CD14-positive monocyte (primary cell): ENCODE data around the gene TRIM29. TPM values are rescaled to one million over a fixed set of nuclear protein-coding genes. Genes with fewer than 3 reads are reported as not detected.

Experiments
- DNase-seq, 3 donors: peaks; one replicate each; pipeline ENCODE4 v3.0.0-alpha.2; 2011 to 2022
- H2AFZ ChIP-seq: 2 replicates; pipeline ENCODE4 v1.6.0; 2012; ENCODE audit warnings: mild to moderate bottlenecking, low read depth, low read length, inconsistent platforms; ENCODE audit not compliant: insufficient read depth, poor library complexity, severe bottlenecking
- H3K27ac ChIP-seq, 2 donors: 1 replicate in 1 of 2; 2 replicates in 1 of 2; pipeline ENCODE4 v1.5.1; 2012 to 2013; ENCODE audit warnings: low read length in 2 of 2, control low read depth in 1 of 2, inconsistent platforms in 1 of 2, low read depth in 1 of 2, mild to moderate bottlenecking in 1 of 2
- H3K27me3 ChIP-seq, 2 donors: one replicate each; pipeline versions ENCODE4 v1.6.0 to v1.6.1; 2011 to 2013; ENCODE audit warnings: low read length in 2 of 2; ENCODE audit not compliant: control insufficient read depth in 2 of 2, insufficient read depth in 2 of 2
- H3K36me3 ChIP-seq, 2 donors: replicated peaks in 1 of 2; 1 replicate in 1 of 2; 2 replicates in 1 of 2; pipeline versions ENCODE4 v1.5.1 to v1.6.1; 2012 to 2013; ENCODE audit warnings: low read length in 2 of 2, control low read depth in 1 of 2, inconsistent platforms in 1 of 2, mild to moderate bottlenecking in 1 of 2; ENCODE audit not compliant: insufficient read depth in 2 of 2, control insufficient read depth in 1 of 2
- H3K4me1 ChIP-seq, 2 donors: 1 replicate in 1 of 2; 2 replicates in 1 of 2; pipeline versions ENCODE4 v1.5.1 to v1.6.1; 2012 to 2013; ENCODE audit warnings: low read length in 2 of 2, control low read depth in 1 of 2, inconsistent platforms in 1 of 2, mild to moderate bottlenecking in 1 of 2, moderate library complexity in 1 of 2; ENCODE audit not compliant: insufficient read depth in 2 of 2, control insufficient read depth in 1 of 2
- H3K4me2 ChIP-seq: replicated peaks from 2 replicates; pipeline ENCODE3; 2012; ENCODE audit warnings: low read length, moderate library complexity, mild to moderate bottlenecking; ENCODE audit not compliant: poor library complexity, severe bottlenecking; ENCODE audit errors: extremely low read depth
- H3K4me3 ChIP-seq, 3 experiments: fragments of 200-600 bp in 1 of 3; sonication (generic) in 1 of 3; replicated peaks in 1 of 3; 1 replicate in 2 of 3; 2 replicates in 1 of 3; pipeline ENCODE4 v1.5.1; 2011 to 2013; ENCODE audit warnings: low read length in 3 of 3, mild to moderate bottlenecking in 3 of 3, control low read depth in 2 of 3, low read depth in 2 of 3, inconsistent platforms in 1 of 3, moderate library complexity in 1 of 3
- H3K79me2 ChIP-seq: 2 replicates; pipeline ENCODE4 v1.6.0; 2012; ENCODE audit warnings: mild to moderate bottlenecking, control low read depth, inconsistent platforms, low read length, moderate library complexity; ENCODE audit not compliant: insufficient read depth
- H3K9ac ChIP-seq: 2 replicates; pipeline ENCODE4 v1.6.0; 2017; ENCODE audit warnings: low read length, mild to moderate bottlenecking; ENCODE audit not compliant: insufficient read depth, poor library complexity, severe bottlenecking
- H3K9me3 ChIP-seq, 2 donors: replicated peaks in 1 of 2; 1 replicate in 1 of 2; 2 replicates in 1 of 2; pipeline versions ENCODE4 v1.5.1 to v1.6.1; 2012 to 2013; ENCODE audit warnings: low read length in 2 of 2, control low read depth in 1 of 2; ENCODE audit not compliant: control insufficient read depth in 1 of 2, insufficient read depth in 1 of 2
- H4K20me1 ChIP-seq: 2 replicates; pipeline ENCODE4 v1.6.0; 2012; ENCODE audit warnings: mild to moderate bottlenecking, low read length, control low read depth, moderate library complexity; ENCODE audit not compliant: insufficient read depth
- H3K27ac Mint-ChIP-seq, 7 donors: one replicate each; pipeline ENCODE4 v1.8.0; 2020; ENCODE audit warnings: mild to moderate bottlenecking in 7 of 7, mixed read lengths in 7 of 7, moderate library complexity in 6 of 7, inconsistent platforms in 2 of 7
- H3K27me3 Mint-ChIP-seq, 3 donors: one replicate each; pipeline ENCODE4 v1.8.0; 2021 to 2022; ENCODE audit warnings: low read depth in 3 of 3, mild to moderate bottlenecking in 3 of 3, mixed read lengths in 3 of 3, moderate library complexity in 3 of 3, inconsistent platforms in 1 of 3
- H3K36me3 Mint-ChIP-seq, 2 donors: one replicate each; pipeline ENCODE4 v1.8.0; 2020; ENCODE audit warnings: mixed read lengths in 2 of 2, inconsistent platforms in 1 of 2, mild to moderate bottlenecking in 1 of 2
- H3K4me1 Mint-ChIP-seq: one replicate; pipeline ENCODE4 v1.8.0; 2020; ENCODE audit warnings: mild to moderate bottlenecking, mixed read lengths
- H3K4me3 Mint-ChIP-seq, 2 donors: one replicate each; pipeline ENCODE4 v1.8.0; 2020; ENCODE audit warnings: mild to moderate bottlenecking in 2 of 2, mixed read lengths in 2 of 2, moderate library complexity in 1 of 2
- H3K9me3 Mint-ChIP-seq, 7 donors: one replicate each; pipeline ENCODE4 v1.8.0; 2020 to 2022; ENCODE audit warnings: mixed read lengths in 7 of 7, mild to moderate bottlenecking in 6 of 7, moderate library complexity in 6 of 7, inconsistent platforms in 2 of 7
- WGBS: methylation state at CpG from one replicate; pipeline ENCODE4 v1.1.5; 2013; ENCODE audit warnings: missing lambda C conversion rate; ENCODE audit not compliant: insufficient coverage; 5-methylcytosine and 5-hydroxymethylcytosine counted together
- intact Hi-C, 2 donors: fragments of 100-400 bp; cut with micrococcal nuclease; formaldehyde crosslinking; loops; one replicate each; pipeline versions ENCODE4 v1.15.0 to v1.15.1; 2023
- polyA plus RNA-seq, 3 donors: library from polyadenylated mRNA; depleted of rRNA in 1 of 3; unstranded in 2 of 3; stranded (reverse) in 1 of 3; fragments of 300-500 nt in 2 of 3; fragments of >200 nt in 1 of 3; fragmentation: Illumina TruSeq in 2 of 3; gene quantifications; 1 replicate in 2 of 3; 2 replicates in 1 of 3; pipeline ENCODE4 v1.2.3, GENCODE V29; 2012 to 2021
- TF ChIP-seq, protein P1 (sequence below): fragments of 200-600 bp; IDR thresholded peaks from one replicate; pipeline ENCODE4 v1.8.0; 2022; ENCODE audit warnings: antibody characterized with exemption, mild to moderate bottlenecking

The TRIM29 gene
- polyA plus RNA-seq, 3 donors = not detected

DNA sequence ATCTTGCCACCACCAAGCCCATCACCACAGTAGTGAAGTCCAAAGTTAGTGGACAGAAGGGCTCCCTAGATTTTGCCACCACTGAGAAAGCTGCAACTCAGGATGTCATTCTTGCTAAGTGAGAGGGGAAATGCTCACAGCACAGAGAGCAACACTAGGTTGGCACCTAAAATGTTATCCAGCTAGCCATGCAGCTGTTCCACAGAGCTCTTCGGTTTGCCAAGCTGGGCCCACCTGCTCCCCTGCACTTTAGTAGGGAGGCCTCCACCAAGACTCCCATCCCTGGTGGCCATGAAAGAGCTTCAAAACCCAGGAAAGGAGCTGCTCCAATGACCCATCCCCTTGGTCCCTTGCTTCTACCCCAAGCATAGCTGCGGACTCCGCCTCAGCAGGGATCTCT is 63.8 kb downstream of the TRIM29 start:
- H3K79me2 ChIP-seq = no peaks in the 10 kb centered on the region
- peaks cover 0 to 3% (median 0%) of the 10 kb centered on the region in 7 donors for H3K9me3 Mint-ChIP-seq
- no peaks in the 10 kb centered on the region for H3K36me3 ChIP-seq
- no peak for DNase-seq
- H2AFZ ChIP-seq = no peak overlapping the region
- no peak overlapping the region for H3K4me3 Mint-ChIP-seq
- H4K20me1 ChIP-seq = no peaks in the 10 kb centered on the region
- peaks cover 0 to 5% of the 10 kb centered on the region in 2 donors for H3K27me3 ChIP-seq
- no peaks in the 10 kb centered on the region for H3K4me1 ChIP-seq
- intact Hi-C loops = no loop called here
- no peaks in the 10 kb centered on the region for H3K4me1 Mint-ChIP-seq
- H3K27me3 Mint-ChIP-seq = peaks cover 5 to 13% (median 12%) of the 10 kb centered on the region in 3 donors
- H3K4me3 ChIP-seq = no peak overlapping the region
- H3K4me2 ChIP-seq = no peak overlapping the region
- 100% methylated on average over 1 of the region's 3 CpGs for WGBS
- no peak overlapping the region for H3K27ac ChIP-seq
- H3K9ac ChIP-seq = no peak overlapping the region
- H3K27ac Mint-ChIP-seq = no peak overlapping the region
- H3K9me3 ChIP-seq = no peaks in the 10 kb centered on the region
- no peaks in the 10 kb centered on the region for H3K36me3 Mint-ChIP-seq
- TF ChIP-seq, protein P1, sequence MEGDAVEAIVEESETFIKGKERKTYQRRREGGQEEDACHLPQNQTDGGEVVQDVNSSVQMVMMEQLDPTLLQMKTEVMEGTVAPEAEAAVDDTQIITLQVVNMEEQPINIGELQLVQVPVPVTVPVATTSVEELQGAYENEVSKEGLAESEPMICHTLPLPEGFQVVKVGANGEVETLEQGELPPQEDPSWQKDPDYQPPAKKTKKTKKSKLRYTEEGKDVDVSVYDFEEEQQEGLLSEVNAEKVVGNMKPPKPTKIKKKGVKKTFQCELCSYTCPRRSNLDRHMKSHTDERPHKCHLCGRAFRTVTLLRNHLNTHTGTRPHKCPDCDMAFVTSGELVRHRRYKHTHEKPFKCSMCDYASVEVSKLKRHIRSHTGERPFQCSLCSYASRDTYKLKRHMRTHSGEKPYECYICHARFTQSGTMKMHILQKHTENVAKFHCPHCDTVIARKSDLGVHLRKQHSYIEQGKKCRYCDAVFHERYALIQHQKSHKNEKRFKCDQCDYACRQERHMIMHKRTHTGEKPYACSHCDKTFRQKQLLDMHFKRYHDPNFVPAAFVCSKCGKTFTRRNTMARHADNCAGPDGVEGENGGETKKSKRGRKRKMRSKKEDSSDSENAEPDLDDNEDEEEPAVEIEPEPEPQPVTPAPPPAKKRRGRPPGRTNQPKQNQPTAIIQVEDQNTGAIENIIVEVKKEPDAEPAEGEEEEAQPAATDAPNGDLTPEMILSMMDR = no peak

DNA sequence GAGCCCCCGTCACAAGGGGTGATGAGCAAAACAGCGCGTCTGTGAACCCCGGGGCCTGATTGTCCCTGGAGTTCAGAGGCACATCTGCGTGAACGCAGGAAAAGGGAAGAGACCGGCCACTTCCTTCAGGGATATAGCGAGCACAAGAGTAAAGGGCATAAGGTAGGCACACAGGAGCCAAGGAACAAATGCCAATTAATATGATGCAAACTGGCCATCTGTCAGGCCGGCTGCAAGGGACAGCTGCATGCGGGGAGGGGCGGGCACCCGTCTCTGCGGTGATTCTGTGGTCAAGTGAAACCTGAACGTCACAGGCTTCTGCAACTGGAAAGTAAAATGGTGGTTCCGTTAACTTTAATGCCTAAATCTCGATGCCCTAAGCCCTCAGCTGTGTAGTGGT is 64.7 kb downstream of the TRIM29 start:
- TF ChIP-seq, protein P1 = no peak
- no peaks in the 10 kb centered on the region for H3K4me1 ChIP-seq
- peaks cover 0 to 7% of the 10 kb centered on the region in 2 donors for H3K27me3 ChIP-seq
- H3K9me3 ChIP-seq = no peaks in the 10 kb centered on the region
- peaks cover 0 to 4% (median 0%) of the 10 kb centered on the region in 7 donors for H3K9me3 Mint-ChIP-seq
- DNase-seq = no peak
- no peak overlapping the region for H3K4me3 Mint-ChIP-seq
- peaks cover 2% of the 10 kb centered on the region for H3K4me1 Mint-ChIP-seq
- no peaks in the 10 kb centered on the region for H4K20me1 ChIP-seq
- H3K9ac ChIP-seq = no peak overlapping the region
- no peaks in the 10 kb centered on the region for H3K79me2 ChIP-seq
- H3K27ac Mint-ChIP-seq = no peak overlapping the region
- H3K4me2 ChIP-seq = no peak overlapping the region
- no peak overlapping the region for H2AFZ ChIP-seq
- no peak overlapping the region for H3K4me3 ChIP-seq
- H3K27ac ChIP-seq = no peak overlapping the region
- H3K27me3 Mint-ChIP-seq = peaks cover 12 to 18% (median 18%) of the 10 kb centered on the region in 3 donors
- no peaks in the 10 kb centered on the region for H3K36me3 Mint-ChIP-seq
- intact Hi-C loops = no loop called here
- 93% methylated on average over 16 of the region's 16 CpGs for WGBS
- no peaks in the 10 kb centered on the region for H3K36me3 ChIP-seq
